Prostate gland (tissue), 2 donors: ENCODE data around the gene ARSB. TPM values are rescaled to one million over a fixed set of nuclear protein-coding genes. Genes with fewer than 3 reads are reported as not detected.

Experiments used
- DNase-seq: peaks from one replicate; pipeline ENCODE4 v3.0.0-alpha.2; 2019; ENCODE audit warnings: low spot score
- H3K27ac ChIP-seq, 2 donors: fragments of 200-600 bp; sonication (generic); 2 replicates each; pipeline ENCODE4 v1.5.1; 2017 to 2019
- H3K27me3 ChIP-seq: fragments of 200-600 bp; sonication (generic); replicated peaks from 2 replicates; pipeline ENCODE4 v1.5.1; 2019; ENCODE audit not compliant: insufficient read depth
- H3K36me3 ChIP-seq, 2 donors: fragments of 200-600 bp; sonication (generic); 1 replicate in 1 of 2; 2 replicates in 1 of 2; pipeline versions ENCODE4 v1.5.1 to v1.8.1; 2017 to 2019
- H3K4me1 ChIP-seq: fragments of 200-600 bp; sonication (generic); replicated peaks from 2 replicates; pipeline ENCODE4 v1.5.1; 2019
- H3K4me3 ChIP-seq, 2 donors: fragments of 200-600 bp; sonication (generic); 2 replicates each; pipeline ENCODE4 v1.5.1; 2017 to 2019
- H3K9me3 ChIP-seq: fragments of 200-600 bp; sonication (generic); 2 replicates; pipeline ENCODE4 v1.5.1; 2017
- POLR2A ChIP-seq: fragments of 450-650 bp; IDR thresholded peaks from one replicate; pipeline ENCODE4 v1.6.1; 2016; ENCODE audit warnings: antibody characterized with exemption, mild to moderate bottlenecking
- POLR2AphosphoS5 ChIP-seq: sonication (generic); formaldehyde crosslinking; IDR thresholded peaks from one replicate; pipeline ENCODE4 v1.6.1; 2017; ENCODE audit warnings: antibody characterized with exemption
- WGBS: methylation state at CpG from one replicate; pipeline ENCODE4 v1.1.5; 2018; 5-methylcytosine and 5-hydroxymethylcytosine counted together
- intact Hi-C: fragments of 100-400 bp; cut with DNase I; formaldehyde crosslinking; loops from one replicate; pipeline ENCODE4 v1.14.2; 2022
- total RNA-seq, 2 donors: library from RNA; depleted of rRNA; stranded (reverse); fragments of >200 nt; gene quantifications; one replicate each; pipeline ENCODE4 v1.1.0, GENCODE V29; 2016
- TF ChIP-seq, protein P1 (sequence below), 4 experiments: fragments of 200-600 bp in 2 of 4; fragments of 450-650 bp in 2 of 4; sonication (generic) in 2 of 4; IDR thresholded peaks; 1 replicate in 3 of 4; 2 replicates in 1 of 4; pipeline ENCODE4 v1.5.1; 2016 to 2019; ENCODE audit warnings: antibody characterized with exemption in 4 of 4, mild to moderate bottlenecking in 2 of 4, moderate library complexity in 2 of 4

The ARSB gene
- total RNA-seq, 2 donors from 2014 or later: 5.4 to 14.9 TPM

DNA sequence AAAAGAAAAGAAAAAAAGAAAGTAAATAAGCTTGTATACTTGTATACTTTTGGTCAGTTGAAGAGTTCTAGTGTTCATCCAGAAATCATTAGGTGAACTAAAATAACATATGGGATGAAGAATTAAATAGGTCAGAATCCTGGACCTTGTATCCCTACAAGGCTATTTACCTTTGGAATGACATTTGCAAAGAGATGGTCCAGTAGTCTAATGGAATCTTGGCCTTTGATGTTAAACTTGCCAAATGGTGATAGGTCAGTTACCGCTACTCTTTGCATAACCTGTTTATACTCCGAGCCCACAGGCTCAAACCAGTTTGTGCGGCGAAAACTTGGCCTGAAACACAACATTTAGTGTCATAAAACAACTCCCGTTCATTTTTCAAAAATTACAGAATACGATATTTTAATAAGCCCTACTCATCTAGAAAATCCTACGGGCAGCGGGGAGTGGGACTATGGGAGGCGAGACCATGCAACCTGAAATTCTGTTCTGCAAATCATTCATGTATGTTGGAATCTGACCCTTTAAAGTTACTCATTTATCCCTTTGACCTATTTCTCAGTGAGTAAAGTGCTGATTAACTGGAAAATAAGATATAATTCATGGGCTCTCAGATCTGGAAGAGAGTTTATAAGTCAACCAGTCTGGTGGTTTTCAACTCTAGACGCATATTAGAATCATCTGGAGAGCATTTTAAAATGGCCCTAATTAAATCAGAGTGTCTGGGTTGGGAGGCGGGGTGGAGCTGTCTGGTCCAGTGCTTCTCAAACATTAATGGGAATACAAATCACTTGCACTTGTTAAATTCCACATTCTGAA lies 45.8 kb upstream of the ARSB start:
- Histone ChIP-seq H3K27ac (no peak overlapping the region), H3K27me3 (no peaks in the 10 kb centered on the region), H3K4me3 (no peak overlapping the region), H3K9me3 (no peaks in the 10 kb centered on the region), H3K36me3 (no peaks in the 10 kb centered on the region), H3K4me1 (no peaks in the 10 kb centered on the region)
- WGBS: 79% methylated on average over 11 of the region's 11 CpGs
- TF ChIP-seq POLR2A (no peak), POLR2AphosphoS5 (no peak)
- TF ChIP-seq, protein P1, sequence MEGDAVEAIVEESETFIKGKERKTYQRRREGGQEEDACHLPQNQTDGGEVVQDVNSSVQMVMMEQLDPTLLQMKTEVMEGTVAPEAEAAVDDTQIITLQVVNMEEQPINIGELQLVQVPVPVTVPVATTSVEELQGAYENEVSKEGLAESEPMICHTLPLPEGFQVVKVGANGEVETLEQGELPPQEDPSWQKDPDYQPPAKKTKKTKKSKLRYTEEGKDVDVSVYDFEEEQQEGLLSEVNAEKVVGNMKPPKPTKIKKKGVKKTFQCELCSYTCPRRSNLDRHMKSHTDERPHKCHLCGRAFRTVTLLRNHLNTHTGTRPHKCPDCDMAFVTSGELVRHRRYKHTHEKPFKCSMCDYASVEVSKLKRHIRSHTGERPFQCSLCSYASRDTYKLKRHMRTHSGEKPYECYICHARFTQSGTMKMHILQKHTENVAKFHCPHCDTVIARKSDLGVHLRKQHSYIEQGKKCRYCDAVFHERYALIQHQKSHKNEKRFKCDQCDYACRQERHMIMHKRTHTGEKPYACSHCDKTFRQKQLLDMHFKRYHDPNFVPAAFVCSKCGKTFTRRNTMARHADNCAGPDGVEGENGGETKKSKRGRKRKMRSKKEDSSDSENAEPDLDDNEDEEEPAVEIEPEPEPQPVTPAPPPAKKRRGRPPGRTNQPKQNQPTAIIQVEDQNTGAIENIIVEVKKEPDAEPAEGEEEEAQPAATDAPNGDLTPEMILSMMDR (IDR thresholded peaks at IDR 0.05): no peak
- no peak for DNase-seq
- intact Hi-C loops: no loop called here

DNA sequence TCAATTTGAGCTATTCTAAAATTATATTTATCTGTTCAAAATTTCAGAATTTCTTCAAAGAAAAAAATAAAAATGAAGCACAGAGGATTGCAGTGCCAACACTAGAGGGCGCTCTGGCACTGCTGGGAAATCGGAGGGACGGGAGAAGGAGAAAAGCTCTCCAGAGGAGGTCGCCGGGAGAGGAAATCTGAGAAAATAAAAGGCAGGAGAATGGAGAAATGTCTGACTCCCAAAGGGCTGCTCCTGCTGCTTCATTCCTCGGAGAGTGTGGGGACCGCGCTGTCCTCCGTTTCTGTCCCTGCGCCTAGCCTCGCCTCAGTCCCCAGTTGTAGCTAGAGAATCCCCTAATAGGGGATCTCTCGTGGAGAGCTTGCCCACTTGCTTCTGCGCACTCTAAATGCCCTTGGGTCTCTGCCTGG lies 40.0 kb upstream of the ARSB start:
- H3K9me3 ChIP-seq: no peaks in the 10 kb centered on the region
- WGBS: 6% methylated on average over 13 of the region's 13 CpGs
- H3K36me3 ChIP-seq: no peaks in the 10 kb centered on the region
- peak; percentile 11 for DNase-seq
- H3K4me1 ChIP-seq: no peaks in the 10 kb centered on the region
- intact Hi-C loops: loop anchor here (1.0 kb wide), 1 partner anchor 108 kb away; no protein-coding TSS in a partner anchor
- H3K27ac ChIP-seq: no peak overlapping the region
- H3K27me3 ChIP-seq: no peaks in the 10 kb centered on the region
- H3K4me3 ChIP-seq: no peak overlapping the region
- TF ChIP-seq, protein P1 (IDR thresholded peaks at IDR 0.05): peak; percentile 84 to 94 (median 89)
- no peak for TF ChIP-seq POLR2A

DNA sequence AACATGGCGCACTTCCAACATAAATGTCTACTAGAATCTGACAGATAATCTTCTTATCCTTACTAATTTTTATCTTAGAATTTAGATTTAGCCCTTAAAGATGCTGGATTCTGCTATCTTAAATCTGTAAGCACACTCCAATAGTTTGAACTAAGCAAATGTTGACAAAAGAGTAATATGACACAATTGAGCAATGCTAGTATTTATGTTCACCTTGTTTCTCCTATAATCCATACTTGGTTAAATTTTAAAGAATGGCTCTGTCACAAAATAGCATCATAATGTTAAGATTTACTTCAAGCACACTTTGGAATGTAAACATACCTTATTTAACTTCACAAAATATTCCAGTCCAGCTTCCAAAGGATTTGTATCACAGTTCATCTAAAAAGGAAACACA lies 38.8 kb upstream of the ARSB start:
- no peaks in the 10 kb centered on the region for H3K27me3 ChIP-seq
- H3K36me3 ChIP-seq: no peaks in the 10 kb centered on the region
- no peak for DNase-seq
- H3K9me3 ChIP-seq: no peaks in the 10 kb centered on the region
- intact Hi-C loops: loop anchor here (5.0 kb wide), 1 partner anchor 438 kb away; no protein-coding TSS in a partner anchor
- whole genome bisulfite sequencing: 92% methylated on average over 1 of the region's 1 CpG
- no peaks in the 10 kb centered on the region for H3K4me1 ChIP-seq
- TF ChIP-seq POLR2A (no peak), POLR2AphosphoS5 (no peak)
- TF ChIP-seq, protein P1 (IDR thresholded peaks at IDR 0.05): no peak
- no peak overlapping the region for H3K4me3 ChIP-seq
- no peak overlapping the region for H3K27ac ChIP-seq

DNA sequence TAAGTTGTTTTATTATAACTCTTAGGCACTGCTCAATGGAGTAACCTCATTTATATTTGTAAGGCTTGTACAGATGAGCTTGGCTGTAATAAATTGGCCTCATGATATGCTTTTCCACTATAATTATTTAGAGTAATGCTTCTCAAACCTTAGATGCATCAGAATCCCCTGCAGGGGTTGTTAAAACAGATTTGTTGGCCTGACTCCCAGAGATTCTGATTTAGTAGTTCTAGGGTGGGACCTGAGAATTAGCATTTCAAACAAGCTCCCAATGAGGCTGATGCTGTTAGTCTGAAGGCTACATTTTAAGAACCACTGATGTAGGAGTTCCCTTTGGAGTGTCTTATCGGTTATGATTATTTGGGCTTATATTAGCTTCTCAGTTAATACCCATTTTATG lies 38.2 kb upstream of the ARSB start:
- WGBS: 92% methylated on average over 1 of the region's 1 CpG

More for the DNA sequence above, 38.2 kb upstream of the ARSB start:
- intact Hi-C loops: loop anchor here (5.0 kb wide), 1 partner anchor 439 kb away; no protein-coding TSS in a partner anchor
- no peaks in the 10 kb centered on the region for H3K9me3 ChIP-seq
- DNase-seq: no peak
- H3K4me1 ChIP-seq: no peaks in the 10 kb centered on the region
- no peaks in the 10 kb centered on the region for H3K36me3 ChIP-seq
- H3K27ac ChIP-seq: no peak overlapping the region
- TF ChIP-seq, protein P1 (IDR thresholded peaks at IDR 0.05): no peak
- TF ChIP-seq POLR2AphosphoS5 (no peak), POLR2A (no peak)
- no peak overlapping the region for H3K4me3 ChIP-seq
- no peaks in the 10 kb centered on the region for H3K27me3 ChIP-seq
